Measurements from ENCODE around the gene PITPNB.

PITPNB gene

GRCh38 chr22:27832606-27833005 is 86.5 kb downstream of the PITPNB start:
- DNase-seq (ENCODE audit: low spot score) = no peak

- no peak for DNase-seq (ENCODE audit: low spot score)
These were observed 89.4 kb downstream of the PITPNB start for GRCh38 chr22:27829620-27830019.

- no peak for DNase-seq (ENCODE audit: low spot score)
These were observed 91.2 kb downstream of the PITPNB start for GRCh38 chr22:27827604-27828587.

- DNase-seq (ENCODE audit: low spot score) = no peak
These were observed 93.9 kb downstream of the PITPNB start for GRCh38 chr22:27825174-27825573.

DNA sequence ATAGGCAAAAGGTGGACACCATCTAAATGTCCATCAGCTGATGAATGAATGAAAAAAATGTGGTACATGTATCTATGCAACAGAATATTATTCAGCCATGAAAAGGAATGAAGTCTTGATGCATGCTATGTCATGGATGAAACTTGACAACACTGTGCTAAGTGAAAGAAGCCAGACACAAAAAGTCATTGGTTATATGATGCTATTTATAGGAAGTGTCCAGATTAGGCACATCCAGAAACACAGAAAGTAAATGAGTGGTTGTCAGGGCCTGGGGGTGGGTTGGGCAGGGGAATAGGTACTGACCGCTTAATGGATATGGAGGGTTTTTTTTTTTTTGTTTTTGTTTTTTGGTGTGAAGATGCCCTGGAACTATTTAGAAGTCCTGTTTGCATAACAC is 95.8 kb downstream of the PITPNB start:
- DNase-seq (ENCODE audit: low spot score) = no peak

DNA sequence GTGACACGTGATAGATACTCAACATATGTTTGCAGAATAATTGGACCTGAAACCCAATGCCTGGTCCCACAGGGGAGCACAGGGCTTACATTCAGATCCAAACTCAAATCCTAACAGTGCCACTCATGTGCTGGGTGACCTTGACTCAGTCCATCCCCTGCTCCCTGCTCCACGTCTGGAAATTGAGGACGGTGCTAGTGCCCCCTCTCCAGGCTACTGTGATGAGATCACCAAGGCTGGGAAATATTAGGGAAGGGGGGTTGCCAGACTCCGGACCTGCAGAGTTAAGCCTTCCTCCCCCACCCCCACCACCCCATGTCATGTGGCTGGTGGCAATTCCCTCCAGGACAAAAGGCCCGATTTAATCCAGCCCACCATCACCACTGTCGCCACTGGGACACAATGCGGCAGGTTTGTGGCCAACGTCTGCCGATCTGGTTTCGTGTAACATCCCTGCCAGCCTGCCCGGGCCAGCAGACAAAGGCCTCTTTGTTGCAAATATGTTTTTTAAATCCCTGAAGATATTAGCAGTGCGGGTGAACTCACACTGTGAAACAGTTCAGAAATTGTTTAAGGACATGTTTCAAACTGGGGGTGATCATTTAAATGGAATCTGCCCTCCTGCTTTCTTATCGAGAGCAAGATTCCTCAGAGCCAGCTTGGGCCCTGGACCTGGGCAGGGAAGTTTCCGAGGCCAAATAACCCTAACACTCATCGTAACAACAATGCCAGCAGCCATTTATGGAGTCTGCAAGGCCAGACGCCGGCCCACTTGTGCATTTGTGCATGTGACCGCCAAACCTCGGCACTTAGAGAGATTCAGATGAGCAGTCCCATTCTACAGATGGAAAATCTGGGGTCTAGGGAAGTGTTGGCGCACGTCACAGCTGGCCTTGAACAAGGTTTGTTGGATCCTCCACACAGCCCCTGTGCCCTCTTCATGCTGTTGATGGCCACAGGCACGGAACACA is 97.9 kb downstream of the PITPNB start:
- DNase-seq (ENCODE audit: low spot score) = peak; percentile 20

DNA sequence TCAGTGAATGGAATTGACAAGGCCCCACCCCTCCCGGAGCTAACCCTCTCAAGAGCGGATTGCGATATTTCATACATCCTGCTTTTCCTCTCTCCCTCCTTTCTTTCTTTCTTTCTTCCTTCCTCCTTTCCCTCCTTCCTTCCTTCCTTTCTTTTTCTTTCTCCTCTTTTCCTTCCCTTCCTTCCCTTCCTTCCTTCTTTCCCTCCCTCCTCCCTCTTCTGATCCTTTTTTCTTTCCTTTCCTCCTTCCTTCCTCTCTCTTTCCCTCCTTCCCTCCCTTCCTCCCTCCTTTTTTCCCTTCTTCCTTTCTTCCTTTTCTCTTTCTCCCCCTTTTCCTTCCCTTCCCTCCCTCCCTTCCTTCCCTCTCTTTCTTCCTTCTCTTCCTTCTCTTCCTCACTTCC is 102.5 kb downstream of the PITPNB start:
- DNase-seq (ENCODE audit: low spot score) = no peak

DNA sequence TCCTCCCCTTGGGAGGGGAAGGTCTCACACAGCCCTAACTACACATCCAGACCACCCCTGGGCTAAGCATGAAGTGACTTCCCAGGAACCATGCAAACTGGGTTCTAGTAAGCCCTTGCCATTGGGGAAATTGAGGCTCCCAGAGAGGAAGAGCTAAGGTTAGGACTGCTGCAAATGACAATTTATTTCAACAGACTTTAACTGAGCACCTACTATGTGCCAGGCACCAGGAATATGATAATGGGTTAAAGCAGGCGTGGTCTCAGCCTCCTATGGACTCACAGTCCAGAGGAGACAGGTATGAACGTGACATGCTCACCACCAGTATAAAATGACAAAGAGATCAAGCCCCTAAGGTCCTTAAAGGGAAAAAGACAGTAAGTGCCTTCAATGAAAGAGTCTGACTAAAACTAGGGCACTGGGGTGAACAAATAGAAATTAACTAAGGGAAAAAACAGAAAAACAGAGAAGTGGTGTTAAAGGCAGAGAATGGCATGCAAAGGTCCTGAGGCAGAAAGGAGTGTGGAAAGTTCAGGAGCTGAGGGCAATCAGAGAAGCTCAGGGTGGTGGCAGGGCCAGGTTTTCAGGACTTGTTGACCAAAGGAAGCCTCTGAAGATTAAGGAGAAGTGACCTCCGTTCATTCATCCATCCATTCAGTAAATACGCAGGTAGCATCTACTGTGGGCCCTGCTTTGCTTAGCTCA is 103.1 kb downstream of the PITPNB start:
- DNase-seq (ENCODE audit: low spot score) = no peak

- no peak for DNase-seq (ENCODE audit: low spot score)
These were observed 104.1 kb downstream of the PITPNB start for GRCh38 chr22:27814993-27815392.

DNA sequence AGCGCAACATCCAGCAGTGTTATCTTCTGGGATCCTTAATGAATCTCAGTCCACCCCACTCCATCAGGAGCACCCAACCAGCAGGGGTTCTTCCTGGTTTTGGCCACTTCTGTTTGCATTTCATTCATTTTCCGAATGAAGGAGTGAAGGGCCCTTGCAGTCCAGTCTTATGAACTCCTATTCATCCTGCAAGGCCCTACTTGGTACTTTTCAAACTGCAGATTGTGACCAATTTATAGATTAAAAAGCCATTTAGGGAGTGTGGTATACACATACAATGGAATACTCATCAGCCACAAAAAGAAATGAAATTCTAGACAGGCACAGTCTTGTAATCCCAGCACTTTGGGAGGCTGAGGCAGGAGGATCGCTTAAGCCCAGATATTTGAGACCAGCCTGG is 107.3 kb downstream of the PITPNB start:
- no peak for DNase-seq (ENCODE audit: low spot score)

- no peak for DNase-seq (ENCODE audit: low spot score)
These were observed 108.4 kb downstream of the PITPNB start for GRCh38 chr22:27810609-27811151.

- DNase-seq (ENCODE audit: low spot score) = no peak
These were observed 109.1 kb downstream of the PITPNB start for GRCh38 chr22:27809700-27810608.

DNA sequence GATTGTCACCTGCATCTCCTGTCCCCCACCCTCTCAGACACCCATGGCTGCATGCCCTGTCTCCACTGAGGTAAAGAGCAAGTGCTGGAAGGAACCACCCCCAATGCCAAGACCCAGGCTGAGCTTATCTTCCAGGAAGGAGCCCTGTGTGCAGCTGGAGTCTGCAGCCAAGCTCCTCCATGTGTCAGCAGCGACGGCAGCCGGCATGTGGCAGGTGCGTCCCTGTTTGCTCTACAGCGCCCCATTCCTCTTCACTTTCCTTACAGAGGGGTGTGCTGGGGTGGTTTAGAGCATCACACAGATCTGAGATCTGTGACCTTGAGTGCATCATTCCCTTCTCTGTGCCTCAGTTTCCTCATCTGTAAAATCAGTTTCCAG is 109.8 kb downstream of the PITPNB start:
- no peak for DNase-seq (ENCODE audit: low spot score)

DNA sequence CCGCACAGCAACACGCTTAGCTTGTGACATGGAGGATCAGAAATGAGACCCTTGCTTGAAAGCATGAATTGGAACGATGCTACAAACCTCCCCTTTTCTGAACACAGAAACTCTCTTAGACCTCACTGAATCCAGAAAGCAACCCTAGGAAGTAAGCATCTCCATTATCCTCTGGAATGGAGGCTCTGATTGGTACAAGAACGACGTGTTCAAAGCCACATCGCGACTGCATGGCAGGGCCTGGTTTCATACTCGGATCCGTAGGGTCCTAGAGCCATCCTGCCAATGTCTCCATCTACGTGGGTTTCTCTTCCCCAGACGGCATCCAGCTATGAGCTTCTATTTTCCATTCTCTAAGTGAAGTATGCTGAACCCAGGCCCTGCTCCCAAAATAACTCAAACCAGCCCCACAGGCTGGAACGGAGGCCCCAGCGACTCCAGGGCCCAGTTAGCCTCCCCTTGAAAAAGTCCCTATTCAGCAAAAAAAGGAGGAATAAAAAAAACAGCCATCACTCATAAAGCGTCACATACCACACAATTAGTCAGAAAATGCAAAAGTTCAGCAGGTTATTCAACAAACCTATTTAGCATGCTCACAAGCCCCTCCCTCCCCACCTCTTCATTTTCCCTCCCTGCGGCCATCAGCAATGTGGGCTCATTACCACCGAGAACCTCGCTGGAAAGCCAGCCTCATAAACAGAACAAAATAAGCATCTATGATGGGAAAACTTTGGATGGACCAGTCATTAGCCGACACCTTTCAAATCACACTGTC is 110.4 kb downstream of the PITPNB start:
- DNase-seq (ENCODE audit: low spot score) = no peak

DNA sequence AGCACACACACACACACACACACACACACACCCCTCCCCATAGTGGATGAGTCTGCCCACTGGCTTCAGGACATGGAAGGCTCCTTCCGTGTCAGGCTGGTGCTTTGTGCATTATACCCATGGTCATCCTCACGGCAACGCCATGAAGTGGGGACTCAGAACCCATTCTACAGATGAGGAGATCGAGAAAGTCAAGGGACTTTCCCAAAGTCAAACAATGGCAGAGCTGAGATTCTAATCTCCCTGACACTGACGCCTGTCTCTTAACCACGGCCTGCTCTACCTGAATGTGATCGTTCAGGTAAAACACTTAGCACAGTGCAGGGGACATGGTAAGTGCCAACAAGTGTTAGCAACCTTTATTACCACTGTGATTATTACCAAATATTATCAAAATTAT is 113.2 kb downstream of the PITPNB start:
- no peak for DNase-seq (ENCODE audit: low spot score)

- peak; percentile 76 for DNase-seq (ENCODE audit: low spot score)
These were observed 114.4 kb downstream of the PITPNB start for GRCh38 chr22:27804470-27805297.

- no peak for DNase-seq (ENCODE audit: low spot score)
These were observed 115.1 kb downstream of the PITPNB start for GRCh38 chr22:27803841-27804415.

DNA sequence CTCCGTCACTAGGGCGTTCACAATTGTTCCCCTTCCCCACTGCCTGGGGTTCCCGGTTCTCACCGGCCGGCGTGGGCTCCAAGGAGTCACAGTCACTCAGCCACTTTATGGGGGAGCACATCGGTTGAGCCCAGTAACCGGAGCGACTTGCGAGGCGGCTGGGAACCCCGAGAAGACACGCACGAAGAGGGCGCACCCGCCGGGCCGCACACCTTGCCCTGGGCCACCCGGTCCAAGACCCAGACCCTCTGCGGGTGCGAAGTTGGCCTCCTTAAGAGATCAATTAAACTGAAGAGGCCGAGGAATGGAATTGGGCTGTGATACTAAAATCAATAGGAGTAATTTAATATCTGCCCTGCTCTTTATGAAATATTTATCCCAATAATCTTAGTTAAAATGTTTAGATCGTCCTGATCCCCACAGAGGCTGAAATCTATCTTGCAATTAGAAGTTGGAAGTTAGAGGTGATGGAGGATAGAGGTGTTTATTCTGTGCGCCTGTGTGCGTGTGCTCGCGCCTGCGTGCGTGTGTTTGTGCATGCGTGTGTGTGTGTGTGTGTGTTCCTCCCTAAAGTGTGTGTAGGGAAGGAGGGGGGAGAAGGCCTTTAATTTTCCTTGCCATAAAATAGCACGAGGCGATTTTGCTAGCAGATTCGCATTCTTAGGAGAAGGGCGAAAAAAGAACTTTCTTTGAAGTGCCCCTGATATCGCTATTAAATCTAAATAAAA is 116.5 kb downstream of the PITPNB start:
- no peak for DNase-seq (ENCODE audit: low spot score)
